Urinary bladder (tissue), 4 donors: ENCODE data around the gene C11orf54. TPM values are rescaled to one million over a fixed set of nuclear protein-coding genes. Genes with fewer than 3 reads are reported as not detected.

Experiments used
- DNase-seq: peaks from one replicate; pipeline ENCODE4 v3.0.0-alpha.2; 2015; ENCODE audit errors: extremely low spot score
- H3K27ac ChIP-seq: one replicate; pipeline ENCODE4 v1.5.1; 2013; ENCODE audit warnings: low read depth, mild to moderate bottlenecking, moderate library complexity
- H3K36me3 ChIP-seq: one replicate; pipeline ENCODE4 v1.6.1; 2013; ENCODE audit warnings: mild to moderate bottlenecking, moderate library complexity; ENCODE audit not compliant: insufficient read depth
- H3K4me1 ChIP-seq: one replicate; pipeline ENCODE4 v1.6.1; 2013; ENCODE audit warnings: mild to moderate bottlenecking, moderate library complexity; ENCODE audit not compliant: insufficient read depth
- H3K4me3 ChIP-seq: one replicate; pipeline ENCODE4 v1.5.1; 2013; ENCODE audit warnings: low read depth, low read length
- WGBS: extraction: QIAGEN DNeasy Blood & Tissue Kit; methylation state at CpG from one replicate; pipeline ENCODE4 v1.1.7; 2013; 5-methylcytosine and 5-hydroxymethylcytosine counted together
- polyA plus RNA-seq: library from polyadenylated mRNA; stranded (reverse); fragments of 200-250 nt; gene quantifications from one replicate; pipeline ENCODE4 v1.2.3, GENCODE V29; 2013
- total RNA-seq: library from RNA; depleted of rRNA; stranded (reverse); fragments of >200 nt; gene quantifications from one replicate; pipeline ENCODE4 v1.2.3, GENCODE V29; 2014
- donor health status: healthy with polysubstance abuse.
- donor health status: healthy.

C11orf54 gene
- total RNA-seq = 65.3 TPM
- 23.0 TPM for polyA plus RNA-seq

DNA sequence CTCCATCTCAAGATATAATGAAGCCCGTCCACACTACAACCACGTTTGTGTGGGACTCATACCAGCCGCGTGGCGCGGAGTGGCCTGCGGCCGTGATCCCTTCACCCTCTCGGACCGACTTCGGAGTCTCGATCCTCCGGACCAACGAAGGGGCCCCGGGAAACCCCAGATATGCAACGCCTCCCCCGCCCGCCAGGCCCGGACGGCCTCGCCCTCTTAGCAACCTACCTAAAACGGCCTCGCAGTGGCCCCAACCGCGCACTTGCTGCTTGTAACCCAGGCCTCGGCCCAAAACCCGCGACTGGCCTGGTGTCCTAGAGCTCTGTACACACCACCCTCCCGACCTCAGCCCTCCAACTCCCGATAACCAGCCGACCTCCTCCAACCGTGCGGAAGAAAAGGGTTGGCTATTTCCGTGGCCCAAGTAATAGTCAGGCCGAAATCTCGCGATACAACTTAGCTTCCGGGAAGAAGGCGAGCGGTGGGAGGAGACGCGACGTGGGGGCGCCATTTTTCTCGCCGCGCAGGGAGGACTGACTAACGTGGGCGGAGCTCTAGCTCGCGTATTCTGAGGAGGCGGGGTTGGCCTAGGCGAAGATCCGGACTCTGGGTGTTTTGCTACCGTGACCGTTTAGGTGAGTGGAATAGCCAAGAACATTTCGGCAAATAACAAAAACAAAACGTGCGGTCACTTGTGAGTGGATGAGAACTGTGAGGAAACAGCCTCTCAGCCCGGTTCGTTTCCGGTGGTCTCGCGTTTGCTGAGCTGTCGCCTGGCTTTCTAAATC lies at the start of gene C11orf54, which contains the start of gene TAF1D:
Gene C11orf54, plus strand, starts transcription at position 579 of the 788 bp plus-strand sequence. CDS start 5,722 bp downstream, outside the sequence.
Gene TAF1D, minus strand, starts transcription at position 402 of the 788 bp plus-strand sequence. CDS start 2,191 bp downstream, outside the sequence.
- DNase-seq = peak; percentile 97
- H3K27ac ChIP-seq = peak within 1 kb of the TSS; percentile 95
- under 1% methylated on average over 65 of the region's 65 CpGs for WGBS
- H3K4me1 ChIP-seq = no peaks in the 10 kb centered on the region
- H3K36me3 ChIP-seq = no peaks in the 10 kb centered on the region
- H3K4me3 ChIP-seq = peak within 1 kb of the TSS; percentile 89

DNA sequence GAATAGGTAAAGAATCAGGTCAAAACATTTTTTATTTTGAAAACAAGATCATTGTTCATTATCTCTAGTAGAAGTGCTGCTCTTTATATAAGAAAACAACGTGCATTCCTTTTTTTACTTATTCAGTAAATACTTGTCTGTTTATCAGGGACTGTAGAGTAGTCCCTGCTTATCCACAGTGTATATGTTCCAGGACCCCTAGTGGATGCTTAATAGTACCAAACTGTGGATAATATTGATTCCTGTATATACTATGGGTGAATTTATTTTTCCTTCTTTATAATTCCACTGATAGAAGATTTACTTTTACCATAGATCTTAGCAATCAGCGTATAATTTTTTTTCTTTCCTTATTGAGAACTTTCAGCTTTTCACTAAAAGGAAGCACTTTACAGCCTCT lies 47.4 kb upstream of the C11orf54 start:
- WGBS = 84% methylated on average over 2 of the region's 2 CpGs
- H3K36me3 ChIP-seq = peaks cover 10% of the 10 kb centered on the region

DNA sequence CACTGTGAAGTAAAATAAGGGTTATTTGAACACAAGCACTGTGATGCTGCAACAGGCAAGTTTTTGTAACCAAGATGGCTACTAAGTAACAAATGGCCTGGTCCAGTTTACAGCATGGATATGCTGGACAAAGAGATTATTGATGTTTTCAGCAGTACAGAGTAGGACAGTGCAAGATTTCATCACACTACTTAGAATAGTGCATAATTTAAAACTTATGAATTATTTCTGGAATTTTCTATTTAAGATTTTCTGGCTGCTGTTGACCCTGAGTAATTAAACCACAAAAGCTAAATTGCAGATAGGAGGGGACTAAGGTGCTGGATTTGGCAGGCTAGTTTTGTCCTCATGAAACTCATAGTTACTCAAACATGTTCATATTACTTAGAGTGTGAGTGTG lies 46.9 kb upstream of the C11orf54 start:
- no peak overlapping the region for H3K4me3 ChIP-seq
- peaks cover 10% of the 10 kb centered on the region for H3K36me3 ChIP-seq
- DNase-seq = no peak
- no peak overlapping the region for H3K27ac ChIP-seq
- no peaks in the 10 kb centered on the region for H3K4me1 ChIP-seq

More for the DNA sequence above, 47.4 kb upstream of the C11orf54 start:
- no peak for DNase-seq
- Histone ChIP-seq H3K27ac (no peak overlapping the region), H3K4me3 (no peak overlapping the region), H3K4me1 (no peaks in the 10 kb centered on the region)

DNA sequence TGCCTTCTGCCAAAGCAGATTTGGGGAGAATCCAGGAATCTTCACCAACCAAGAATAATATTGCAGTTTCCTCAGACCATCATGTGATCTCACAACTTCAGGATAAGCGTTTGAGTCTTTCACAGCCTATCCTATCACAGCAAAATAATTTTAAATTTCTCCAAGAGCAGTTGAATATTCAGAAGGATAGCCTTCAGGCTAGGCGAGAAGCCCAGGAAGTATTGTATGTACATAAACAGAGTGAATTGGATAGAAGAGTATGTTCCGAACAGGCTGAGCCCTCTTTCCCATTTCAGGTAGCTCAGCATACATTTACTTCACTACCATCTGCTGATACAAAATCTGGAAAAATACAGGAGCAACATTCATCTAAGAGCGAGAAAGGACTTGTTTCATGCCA lies 43.9 kb upstream of the C11orf54 start:
- no peaks in the 10 kb centered on the region for H3K4me1 ChIP-seq
- no peak overlapping the region for H3K27ac ChIP-seq
- no peak for DNase-seq
- 96% methylated on average over 4 of the region's 4 CpGs for WGBS
- H3K36me3 ChIP-seq = peaks cover 10% of the 10 kb centered on the region
- H3K4me3 ChIP-seq = no peak overlapping the region

DNA sequence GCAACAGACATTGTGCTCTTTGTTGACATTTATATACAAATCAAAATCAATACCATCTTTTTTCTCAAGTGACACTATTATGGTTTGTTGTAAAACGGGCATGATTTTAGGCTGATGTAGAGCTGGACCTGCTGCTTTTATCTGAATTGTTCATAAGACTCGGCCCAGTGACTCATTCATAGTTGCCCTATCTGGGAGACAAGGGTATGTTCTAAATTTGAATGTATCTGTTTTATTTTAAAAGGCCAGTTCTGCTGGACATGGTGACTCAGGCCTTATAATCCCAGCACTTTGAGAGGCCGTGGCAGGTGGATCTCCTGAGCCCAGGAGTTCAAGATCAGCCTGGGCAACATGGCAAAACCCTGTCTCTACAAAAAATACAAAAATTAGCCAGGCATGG lies 40.6 kb upstream of the C11orf54 start:
- H3K36me3 ChIP-seq = peaks cover 8% of the 10 kb centered on the region
- 80% methylated on average over 3 of the region's 3 CpGs for WGBS
- no peaks in the 10 kb centered on the region for H3K4me1 ChIP-seq
- H3K27ac ChIP-seq = no peak overlapping the region
- DNase-seq = no peak
- no peak overlapping the region for H3K4me3 ChIP-seq

DNA sequence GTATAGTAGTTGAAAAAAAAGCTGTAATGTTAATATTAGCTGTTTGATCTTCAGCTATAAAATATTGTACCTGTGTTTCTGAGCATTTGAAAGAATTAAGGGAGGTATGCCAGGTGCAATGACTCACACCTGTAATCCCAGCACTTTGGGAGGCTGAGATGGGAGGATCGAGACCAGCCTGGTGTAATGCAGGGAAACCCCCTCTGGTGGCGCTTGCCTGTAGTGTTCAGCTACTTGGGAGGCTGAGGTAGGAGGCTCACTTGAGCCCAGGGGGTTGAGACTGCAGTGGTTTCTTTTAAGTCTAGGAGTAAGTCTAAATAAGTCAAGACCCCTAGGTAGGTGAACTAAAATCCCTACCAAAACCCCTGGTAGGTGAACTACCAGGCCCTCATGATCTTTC lies 37.2 kb upstream of the C11orf54 start:
- peaks cover 5% of the 10 kb centered on the region for H3K36me3 ChIP-seq
- H3K27ac ChIP-seq = no peak overlapping the region
- DNase-seq = no peak
- H3K4me1 ChIP-seq = no peaks in the 10 kb centered on the region
- 100% methylated on average over 2 of the region's 2 CpGs for WGBS
- H3K4me3 ChIP-seq = no peak overlapping the region

DNA sequence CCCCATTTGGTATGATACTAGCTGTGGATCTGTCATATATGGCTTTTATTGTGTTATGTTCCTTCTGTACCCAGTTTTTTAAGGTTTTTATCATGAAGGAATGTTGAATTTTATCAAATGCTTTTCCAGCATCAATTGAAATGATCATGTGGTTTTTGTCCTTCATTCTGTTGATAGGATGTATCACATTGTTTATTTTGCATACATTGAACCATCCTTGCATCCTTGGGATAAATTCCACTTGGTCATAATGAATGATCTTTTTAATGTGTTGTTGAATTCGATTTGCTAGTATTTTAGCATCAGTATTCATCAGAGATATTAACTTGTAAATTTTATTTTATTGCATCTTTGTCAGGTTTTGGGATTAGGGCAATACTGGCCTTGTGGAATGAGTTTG lies 31.2 kb upstream of the C11orf54 start:
- 96% methylated on average over 1 of the region's 1 CpG for WGBS
- Histone ChIP-seq H3K36me3 (peaks cover 5% of the 10 kb centered on the region), H3K4me1 (no peaks in the 10 kb centered on the region), H3K4me3 (no peak overlapping the region), H3K27ac (no peak overlapping the region)
- no peak for DNase-seq

DNA sequence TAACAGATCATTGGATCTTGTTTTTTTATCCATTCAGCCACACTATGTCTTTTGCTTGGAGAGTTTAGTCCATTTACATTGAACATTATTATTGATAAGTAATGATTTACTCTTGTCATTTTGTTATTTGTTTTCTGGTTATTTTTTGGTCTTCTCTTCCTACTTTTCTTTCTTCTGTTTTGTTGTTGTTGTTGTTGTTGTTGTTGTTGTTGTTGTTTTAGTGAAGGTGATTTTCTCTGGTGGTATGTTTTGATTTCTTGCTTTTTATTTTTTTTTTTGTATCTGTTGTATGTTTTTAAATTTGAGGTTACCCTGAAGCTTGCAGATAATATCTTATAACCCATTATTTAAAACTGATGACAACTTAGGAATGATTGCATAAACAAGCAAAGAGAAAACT lies 28.8 kb upstream of the C11orf54 start:
- Histone ChIP-seq H3K4me3 (no peak overlapping the region), H3K4me1 (no peaks in the 10 kb centered on the region), H3K27ac (no peak overlapping the region), H3K36me3 (peaks cover 3% of the 10 kb centered on the region)
- DNase-seq = no peak

DNA sequence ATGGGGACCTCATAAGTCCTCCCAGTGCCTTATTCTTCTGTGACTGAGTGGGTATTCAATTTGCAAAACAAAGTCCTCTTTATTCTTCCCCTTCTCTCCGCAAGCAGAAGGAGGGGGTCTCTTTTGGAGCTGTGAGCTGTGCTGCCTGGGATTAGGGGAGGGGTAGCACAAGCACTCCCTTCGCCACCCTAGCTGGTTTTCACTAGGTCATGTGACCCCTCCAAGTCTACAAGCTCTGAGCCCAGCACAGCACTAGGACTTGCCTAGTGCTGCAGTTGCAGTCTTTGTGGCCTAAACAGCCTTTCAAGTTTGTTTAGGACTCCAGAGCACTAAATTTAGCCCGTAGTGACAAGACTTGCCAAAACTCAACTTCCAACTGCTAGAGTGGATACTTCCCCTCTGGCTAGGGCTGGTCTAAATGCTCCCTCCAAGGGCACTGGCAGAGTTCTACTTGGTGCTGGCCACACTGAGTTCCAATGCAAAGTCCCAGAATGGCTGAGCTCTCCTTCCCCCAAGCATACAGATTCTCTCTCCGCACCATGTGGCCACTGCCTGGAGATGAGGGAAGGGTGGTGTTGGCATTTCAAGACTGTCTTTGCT lies 25.6 kb upstream of the C11orf54 start:
- DNase-seq = no peak
- WGBS = 91% methylated on average over 4 of the region's 4 CpGs
- no peak overlapping the region for H3K4me3 ChIP-seq
- no peak overlapping the region for H3K27ac ChIP-seq
- H3K36me3 ChIP-seq = no peaks in the 10 kb centered on the region
- no peaks in the 10 kb centered on the region for H3K4me1 ChIP-seq

DNA sequence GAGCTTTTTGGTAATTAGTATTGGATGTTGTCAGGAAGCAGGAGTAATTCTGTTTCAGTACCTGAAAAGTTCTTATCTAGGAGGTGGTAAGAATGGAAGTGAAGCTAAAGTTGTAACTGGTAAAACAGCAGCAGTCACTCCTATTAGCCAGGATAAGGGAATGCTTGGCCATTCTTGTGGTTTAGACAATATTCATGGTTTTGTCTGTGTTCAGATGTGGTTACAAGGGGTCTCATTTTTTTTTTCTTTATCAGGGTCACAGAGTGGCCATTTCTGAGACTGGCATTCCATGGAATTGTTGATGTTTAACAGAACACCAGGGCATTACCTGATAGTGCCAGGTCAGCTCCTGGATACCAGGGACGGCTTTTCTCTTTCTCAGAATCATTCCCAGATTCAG lies 24.0 kb upstream of the C11orf54 start:
- Histone ChIP-seq H3K4me1 (no peaks in the 10 kb centered on the region), H3K4me3 (no peak overlapping the region), H3K36me3 (no peaks in the 10 kb centered on the region), H3K27ac (no peak overlapping the region)
- WGBS = 93% methylated on average over 1 of the region's 1 CpG
- no peak for DNase-seq

DNA sequence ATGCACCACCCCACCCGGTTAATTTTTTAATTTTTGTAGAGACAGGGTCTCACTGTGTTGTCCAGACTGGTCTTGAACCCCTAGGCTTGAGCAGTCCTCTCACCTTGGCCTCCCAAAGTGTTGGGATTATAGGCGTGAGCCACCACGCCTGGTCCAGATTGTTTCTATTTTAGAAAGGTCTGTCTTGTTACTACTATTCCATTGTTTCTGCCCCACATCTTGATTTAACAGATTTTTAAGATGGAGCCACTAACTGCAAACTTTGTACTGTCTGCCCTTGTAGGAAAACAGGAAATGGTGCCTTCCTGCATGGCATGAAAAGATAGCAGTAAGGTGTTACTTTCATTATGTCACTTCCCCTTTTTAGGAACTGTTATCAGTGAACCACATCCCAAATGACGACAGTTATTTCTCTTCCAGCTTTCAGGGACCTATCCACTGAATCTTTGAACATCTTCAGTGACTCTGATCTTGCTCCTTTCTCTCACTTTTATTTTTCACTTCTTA lies 23.4 kb upstream of the C11orf54 start:
- Histone ChIP-seq H3K4me1 (no peaks in the 10 kb centered on the region), H3K36me3 (no peaks in the 10 kb centered on the region), H3K4me3 (no peak overlapping the region), H3K27ac (no peak overlapping the region)
- WGBS = 85% methylated on average over 4 of the region's 4 CpGs
- DNase-seq = no peak

DNA sequence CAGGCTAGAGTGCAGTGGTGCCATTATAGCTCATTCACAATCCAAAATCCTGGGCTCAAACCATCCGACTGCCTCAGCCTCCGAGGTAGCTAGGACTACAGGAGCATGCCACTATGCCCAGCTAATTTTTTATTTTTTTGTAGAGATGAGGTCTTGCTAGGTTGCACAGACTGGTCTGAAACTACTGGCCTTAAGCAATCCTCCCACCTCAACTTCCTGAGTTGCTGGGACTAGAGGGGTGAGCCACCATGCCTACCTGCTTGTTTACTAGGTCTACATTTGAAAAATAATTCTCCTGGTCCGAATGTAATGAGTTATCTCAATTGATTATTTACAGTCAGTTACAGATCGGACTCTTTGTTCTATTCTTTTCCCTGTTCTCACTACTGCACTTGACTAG lies 22.2 kb upstream of the C11orf54 start:
- Histone ChIP-seq H3K27ac (no peak overlapping the region), H3K4me1 (no peaks in the 10 kb centered on the region), H3K36me3 (no peaks in the 10 kb centered on the region), H3K4me3 (no peak overlapping the region)
- no peak for DNase-seq
- 95% methylated on average over 4 of the region's 4 CpGs for WGBS

DNA sequence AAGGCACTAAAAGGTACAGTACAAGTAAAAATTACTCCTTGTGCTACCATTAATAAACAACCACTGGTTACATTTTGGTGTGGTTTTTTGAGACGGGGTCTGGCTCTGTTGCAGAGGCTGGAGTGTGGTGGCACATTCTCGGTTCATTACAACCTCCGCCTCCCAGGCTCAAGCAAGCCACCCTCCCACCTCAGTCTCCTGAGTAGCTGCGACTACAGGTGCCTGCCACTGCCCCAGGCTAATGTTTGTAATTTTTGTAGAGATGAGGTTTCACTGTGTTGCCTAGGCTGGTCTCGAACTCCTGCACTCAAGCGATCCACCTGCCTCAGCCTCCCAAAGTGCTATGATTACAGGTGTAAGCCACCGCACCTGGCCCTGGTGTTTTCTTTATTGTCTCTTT lies 20.9 kb upstream of the C11orf54 start:
- Histone ChIP-seq H3K4me3 (no peak overlapping the region), H3K4me1 (no peaks in the 10 kb centered on the region), H3K27ac (no peak overlapping the region), H3K36me3 (no peaks in the 10 kb centered on the region)
- 98% methylated on average over 7 of the region's 7 CpGs for WGBS
- DNase-seq = no peak

DNA sequence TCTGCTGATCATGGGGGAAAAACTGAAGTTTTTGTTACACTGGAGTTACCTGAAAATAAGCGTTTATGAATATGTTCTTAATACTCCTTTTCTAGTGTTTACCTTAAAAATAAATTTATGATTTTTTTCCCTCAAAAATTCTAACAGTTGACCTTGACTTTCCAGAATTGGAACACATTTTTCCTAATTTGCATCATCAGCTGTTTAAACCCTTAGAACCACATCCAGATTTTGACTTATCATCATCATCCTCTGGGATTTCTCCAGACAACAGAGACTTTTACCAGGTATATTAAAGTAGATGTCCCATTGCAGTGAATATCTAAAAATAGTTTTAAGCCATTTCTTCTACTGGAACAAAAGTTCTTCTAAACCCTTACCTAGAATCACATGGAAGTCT lies 17.4 kb upstream of the C11orf54 start:
- DNase-seq = no peak
- H3K36me3 ChIP-seq = no peaks in the 10 kb centered on the region
- H3K4me3 ChIP-seq = no peak overlapping the region
- WGBS = 94% methylated on average over 1 of the region's 1 CpG
- H3K27ac ChIP-seq = no peak overlapping the region
- no peaks in the 10 kb centered on the region for H3K4me1 ChIP-seq
